DOHH2 (cell line): ENCODE data around the gene PRCC.
"Not testable (repeated sequence)": the region's sequence is repeated elsewhere in the genome, so short reads cannot be mapped to it uniquely, and the experiment has no call there.

Experiments used
- H3F3A ChIP-seq: fragments of 200-600 bp; sonication (generic), shearing (Covaris generic); 2 replicates; pipeline ENCODE4 v1.6.0; 2016; ENCODE audit warnings: antibody characterized with exemption, mild to moderate bottlenecking; ENCODE audit not compliant: control insufficient read depth, insufficient read depth
- H3K27ac ChIP-seq: fragments of 200-600 bp; sonication (generic); 2 replicates; pipeline ENCODE4 v1.5.1; 2014; ENCODE audit warnings: low read depth, mild to moderate bottlenecking, low read length, moderate library complexity
- H3K27me3 ChIP-seq: fragments of 200-600 bp; sonication (generic); 2 replicates; pipeline ENCODE4 v1.6.1; 2014; ENCODE audit warnings: mild to moderate bottlenecking, low read length, mixed read lengths; ENCODE audit not compliant: control insufficient read depth
- H3K36me3 ChIP-seq: fragments of 200-600 bp; sonication (generic); 2 replicates; pipeline ENCODE4 v1.6.1; 2014; ENCODE audit warnings: mild to moderate bottlenecking, low read length, moderate library complexity, mixed read lengths; ENCODE audit not compliant: control insufficient read depth
- H3K4me1 ChIP-seq: fragments of 200-600 bp; sonication (generic); 2 replicates; pipeline ENCODE4 v1.6.1; 2014; ENCODE audit warnings: mild to moderate bottlenecking, low read length, mixed read lengths; ENCODE audit not compliant: control insufficient read depth
- H3K4me2 ChIP-seq: fragments of 200-600 bp; sonication (generic); 2 replicates; pipeline ENCODE4 v1.6.0; 2014; ENCODE audit warnings: mild to moderate bottlenecking, low read length, moderate library complexity
- H3K4me3 ChIP-seq: fragments of 200-600 bp; sonication (generic); 2 replicates; pipeline ENCODE4 v1.5.1; 2014; ENCODE audit warnings: mild to moderate bottlenecking, low read length, mixed read lengths
- H3K79me2 ChIP-seq: fragments of 200-600 bp; sonication (generic); 2 replicates; pipeline ENCODE4 v1.6.1; 2014; ENCODE audit warnings: mild to moderate bottlenecking, low read length, mixed read lengths; ENCODE audit not compliant: control insufficient read depth
- H3K9me2 ChIP-seq: fragments of 200-600 bp; sonication (generic); replicated peaks from 2 replicates; pipeline ENCODE4 v1.6.1; 2014; ENCODE audit warnings: mild to moderate bottlenecking, low read length, mixed read lengths; ENCODE audit not compliant: control insufficient read depth
- H3K9me3 ChIP-seq: fragments of 200-600 bp; sonication (generic); 2 replicates; pipeline ENCODE4 v1.6.1; 2014; ENCODE audit warnings: antibody characterized with exemption, low read length, mixed read lengths; ENCODE audit not compliant: control insufficient read depth, insufficient read depth
- H4K20me1 ChIP-seq: fragments of 200-600 bp; sonication (generic); 2 replicates; pipeline ENCODE4 v1.6.0; 2014; ENCODE audit warnings: low read depth, mild to moderate bottlenecking, antibody characterized with exemption, low read length, moderate library complexity; ENCODE audit not compliant: control insufficient read depth, insufficient read depth
- EZH2phosphoT487 ChIP-seq: fragments of 200-600 bp; sonication (generic); IDR thresholded peaks from 2 replicates; pipeline ENCODE4 v1.6.1; 2017; ENCODE audit warnings: borderline replicate concordance, mild to moderate bottlenecking, antibody characterized with exemption, low read length, moderate library complexity, mixed read lengths
- TF ChIP-seq, protein P1 (sequence below): fragments of 200-600 bp; sonication (generic); IDR thresholded peaks from one replicate; pipeline ENCODE4 v1.5.1; 2014; ENCODE audit warnings: antibody characterized with exemption, mild to moderate bottlenecking, low read depth, low read length; ENCODE audit not compliant: poor library complexity, severe bottlenecking

Gene PRCC

DNA sequence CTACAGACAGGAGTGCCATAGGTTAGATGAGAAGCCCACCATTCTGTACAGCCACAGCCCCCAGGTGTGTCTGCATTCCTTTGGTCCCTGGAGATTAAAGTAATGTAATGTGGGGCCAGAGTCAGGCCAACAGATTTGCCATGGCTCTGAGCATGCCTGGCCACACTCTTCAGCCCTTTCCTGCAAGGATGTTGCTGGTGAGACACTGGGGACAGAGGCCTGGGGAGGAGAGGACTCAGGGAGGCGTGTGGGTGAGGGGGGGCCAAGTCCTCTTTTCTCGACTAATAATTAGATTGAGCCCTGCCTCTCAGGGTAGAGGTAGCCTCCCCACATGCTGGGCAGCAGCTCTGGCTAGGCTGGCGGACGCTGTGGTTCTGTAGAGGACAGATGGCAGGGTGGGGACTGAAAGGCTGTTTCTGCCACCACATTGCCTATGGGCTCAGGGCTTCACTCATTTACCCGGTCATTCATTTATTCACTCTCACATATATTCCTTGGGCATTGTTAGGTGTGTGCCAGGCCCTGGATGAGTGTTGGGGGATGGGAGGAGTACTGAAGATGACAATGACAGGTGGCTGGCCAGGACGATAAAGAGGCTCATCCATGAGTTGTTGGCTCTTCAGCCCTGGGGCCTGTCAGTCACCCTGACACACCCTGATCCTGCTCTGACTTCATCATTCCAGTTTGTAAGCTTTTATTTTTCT is 7.1 kb upstream of the PRCC start:
- Histone ChIP-seq H3K79me2 (no peaks in the 10 kb centered on the region), H3K27ac (no peak overlapping the region), H3K27me3 (no peaks in the 10 kb centered on the region), H3K36me3 (no peaks in the 10 kb centered on the region), H3K9me2 (no peaks in the 10 kb centered on the region), H3K4me2 (no peak overlapping the region), H3F3A (peaks cover 6% of the 10 kb centered on the region), H4K20me1 (no peaks in the 10 kb centered on the region), H3K4me1 (peaks cover 3% of the 10 kb centered on the region), H3K4me3 (no peak overlapping the region), H3K9me3 (no peaks in the 10 kb centered on the region)
- TF ChIP-seq, protein P1, sequence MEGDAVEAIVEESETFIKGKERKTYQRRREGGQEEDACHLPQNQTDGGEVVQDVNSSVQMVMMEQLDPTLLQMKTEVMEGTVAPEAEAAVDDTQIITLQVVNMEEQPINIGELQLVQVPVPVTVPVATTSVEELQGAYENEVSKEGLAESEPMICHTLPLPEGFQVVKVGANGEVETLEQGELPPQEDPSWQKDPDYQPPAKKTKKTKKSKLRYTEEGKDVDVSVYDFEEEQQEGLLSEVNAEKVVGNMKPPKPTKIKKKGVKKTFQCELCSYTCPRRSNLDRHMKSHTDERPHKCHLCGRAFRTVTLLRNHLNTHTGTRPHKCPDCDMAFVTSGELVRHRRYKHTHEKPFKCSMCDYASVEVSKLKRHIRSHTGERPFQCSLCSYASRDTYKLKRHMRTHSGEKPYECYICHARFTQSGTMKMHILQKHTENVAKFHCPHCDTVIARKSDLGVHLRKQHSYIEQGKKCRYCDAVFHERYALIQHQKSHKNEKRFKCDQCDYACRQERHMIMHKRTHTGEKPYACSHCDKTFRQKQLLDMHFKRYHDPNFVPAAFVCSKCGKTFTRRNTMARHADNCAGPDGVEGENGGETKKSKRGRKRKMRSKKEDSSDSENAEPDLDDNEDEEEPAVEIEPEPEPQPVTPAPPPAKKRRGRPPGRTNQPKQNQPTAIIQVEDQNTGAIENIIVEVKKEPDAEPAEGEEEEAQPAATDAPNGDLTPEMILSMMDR: no peak
- no peak for TF ChIP-seq EZH2phosphoT487

DNA sequence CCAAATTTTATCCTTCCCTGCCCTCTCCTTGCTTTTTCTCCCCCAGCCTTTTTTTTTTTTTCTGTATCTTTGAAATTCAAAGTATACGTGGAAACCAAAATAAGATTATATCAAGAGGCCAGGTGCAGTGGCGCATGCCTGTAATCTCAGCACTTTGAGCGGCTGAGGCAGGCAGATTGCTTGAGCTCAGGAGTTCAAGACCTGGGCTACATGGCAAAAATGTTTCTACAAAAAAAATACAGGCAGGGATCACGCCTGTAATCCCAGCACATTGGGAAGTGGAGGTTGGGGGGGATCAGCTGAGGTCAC is 6.6 kb upstream of the PRCC start:
- Histone ChIP-seq H3F3A (peaks cover 6% of the 10 kb centered on the region), H3K27ac (no peak overlapping the region), H3K79me2 (peaks cover 1% of the 10 kb centered on the region), H3K4me2 (no peak overlapping the region), H3K9me3 (no peaks in the 10 kb centered on the region), H3K9me2 (no peaks in the 10 kb centered on the region), H4K20me1 (no peaks in the 10 kb centered on the region), H3K4me3 (no peak overlapping the region), H3K27me3 (no peaks in the 10 kb centered on the region), H3K4me1 (peaks cover 2% of the 10 kb centered on the region), H3K36me3 (no peaks in the 10 kb centered on the region)
- TF ChIP-seq, protein P1: no peak
- TF ChIP-seq EZH2phosphoT487: no peak

DNA sequence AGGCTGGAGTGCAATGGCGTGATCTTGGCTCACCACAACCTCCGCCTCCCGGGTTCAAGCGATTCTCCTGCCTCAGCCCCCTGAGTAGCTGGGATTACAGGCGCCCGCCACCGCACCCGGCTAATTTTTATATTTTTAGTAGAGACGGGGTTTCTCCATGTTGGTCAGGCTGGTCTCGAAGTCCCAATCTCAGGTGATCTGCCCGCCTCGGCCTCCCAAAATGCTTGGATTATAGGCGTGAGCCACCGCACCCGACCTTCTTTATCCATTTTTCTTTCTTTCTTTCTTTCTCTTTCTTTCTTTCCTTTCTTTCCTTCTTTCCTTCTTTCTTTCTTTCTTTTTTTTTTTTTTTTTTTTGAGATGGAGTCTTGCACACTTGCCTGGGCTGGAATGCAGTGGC is 2.2 kb upstream of the PRCC start:
- not testable (repeated sequence) for H3K4me3 ChIP-seq, H3K4me2 ChIP-seq

DNA sequence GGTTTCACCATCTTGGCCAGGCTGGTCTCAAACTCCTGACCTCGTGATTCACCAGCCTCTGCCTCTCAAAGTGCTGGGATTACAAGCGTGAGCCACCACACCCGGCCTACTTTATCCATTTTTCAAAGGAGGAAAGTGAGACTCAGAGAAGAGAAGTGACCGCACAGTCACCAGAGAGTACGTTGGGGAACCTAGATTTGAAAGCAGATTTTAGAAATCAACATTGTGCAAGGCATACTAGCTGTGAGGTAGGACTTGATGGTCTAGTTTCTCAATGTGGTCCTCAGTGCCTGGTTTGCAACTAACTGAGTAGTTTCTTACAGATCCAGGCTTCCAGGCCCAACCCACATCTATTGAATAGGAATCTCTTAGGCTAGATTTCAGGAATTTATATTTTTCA is 1.7 kb upstream of the PRCC start:
- Histone ChIP-seq H3K27ac (no peak overlapping the region), H3K9me2 (no peaks in the 10 kb centered on the region), H4K20me1 (peaks cover 6% of the 10 kb centered on the region; the same call in 1 of the 2 replicates), H3F3A (peaks cover 1% of the 10 kb centered on the region; the same call in 1 of the 2 replicates), H3K9me3 (no peaks in the 10 kb centered on the region), H3K4me3 (peak overlapping the region; percentile 76), H3K4me2 (peak overlapping the region; percentile 86), H3K4me1 (peaks cover 28% of the 10 kb centered on the region), H3K27me3 (no peaks in the 10 kb centered on the region), H3K79me2 (peaks cover 45% of the 10 kb centered on the region), H3K36me3 (peaks cover 23% of the 10 kb centered on the region)
- TF ChIP-seq, protein P1: no peak
- no peak for TF ChIP-seq EZH2phosphoT487

More for the DNA sequence above, 2.2 kb upstream of the PRCC start:
- H3K27me3 ChIP-seq, H3F3A ChIP-seq, H3K27ac ChIP-seq, H4K20me1 ChIP-seq, H3K9me2 ChIP-seq, H3K9me3 ChIP-seq: not testable (repeated sequence)
- H3K4me1 ChIP-seq: peaks cover 24% of the 10 kb centered on the region
- H3K36me3 ChIP-seq: peaks cover 18% of the 10 kb centered on the region
- peaks cover 39% of the 10 kb centered on the region for H3K79me2 ChIP-seq
